Nephron (organoid): Measurements from ENCODE around the gene LAMB4.

Experiments
- H3K27ac Mint-ChIP-seq, 3 experiments: 2 replicates each; pipeline ENCODE4 v1.8.0; 2020; ENCODE audit warnings: mixed read lengths in 3 of 3, mild to moderate bottlenecking in 2 of 3, moderate library complexity in 1 of 3
- H3K27me3 Mint-ChIP-seq: 2 replicates; pipeline ENCODE4 v1.8.0; 2021; ENCODE audit warnings: low read depth, mild to moderate bottlenecking, moderate library complexity, mixed read lengths
- H3K36me3 Mint-ChIP-seq: 2 replicates; pipeline ENCODE4 v1.8.0; 2020; ENCODE audit warnings: low read depth, mixed read lengths
- H3K4me1 Mint-ChIP-seq: 2 replicates; pipeline ENCODE4 v1.8.0; 2020; ENCODE audit warnings: mixed read lengths
- H3K4me3 Mint-ChIP-seq, 3 experiments: 2 replicates each; pipeline ENCODE4 v1.8.0; 2020; ENCODE audit warnings: mild to moderate bottlenecking in 3 of 3, mixed read lengths in 3 of 3, moderate library complexity in 2 of 3
- H3K9me3 Mint-ChIP-seq: 2 replicates; pipeline ENCODE4 v1.8.0; 2020; ENCODE audit warnings: mixed read lengths
- CTCF ChIP-seq, 3 experiments: fragments of 200-600 bp; sonication (generic); IDR thresholded peaks; one replicate each; pipeline ENCODE4 v1.5.0; 2021; ENCODE audit warnings: antibody characterized with exemption in 3 of 3; ENCODE audit not compliant: unreplicated experiment in 3 of 3

The LAMB4 gene

GRCh38 chr7:108008827-108009226 is 121.3 kb downstream of the LAMB4 start:
- no peaks in the 10 kb centered on the region for H3K9me3 Mint-ChIP-seq
- H3K27ac Mint-ChIP-seq: peak overlapping the region in 1 of 3 experiments; percentile 45
- TF ChIP-seq CTCF (IDR thresholded peaks at IDR 0.05; ENCODE audit: unreplicated experiment in 3 of 3): no peak
- peaks cover 31% of the 10 kb centered on the region for H3K27me3 Mint-ChIP-seq
- H3K4me1 Mint-ChIP-seq: peaks cover 42% of the 10 kb centered on the region
- H3K4me3 Mint-ChIP-seq: no peak overlapping the region
- H3K36me3 Mint-ChIP-seq: no peaks in the 10 kb centered on the region

GRCh38 chr7:108008240-108008639 is 121.9 kb downstream of the LAMB4 start:
- no peak overlapping the region for H3K4me3 Mint-ChIP-seq
- no peaks in the 10 kb centered on the region for H3K36me3 Mint-ChIP-seq
- H3K27ac Mint-ChIP-seq: peak overlapping the region in 1 of 3 experiments; percentile 45
- H3K9me3 Mint-ChIP-seq: no peaks in the 10 kb centered on the region
- no peak for TF ChIP-seq CTCF (IDR thresholded peaks at IDR 0.05; ENCODE audit: unreplicated experiment in 3 of 3)
- H3K27me3 Mint-ChIP-seq: peaks cover 35% of the 10 kb centered on the region
- peaks cover 43% of the 10 kb centered on the region for H3K4me1 Mint-ChIP-seq

- H3K36me3 Mint-ChIP-seq: no peaks in the 10 kb centered on the region
- H3K4me3 Mint-ChIP-seq: no peak overlapping the region
- TF ChIP-seq CTCF (IDR thresholded peaks at IDR 0.05; ENCODE audit: unreplicated experiment in 3 of 3): no peak
- H3K4me1 Mint-ChIP-seq: peaks cover 41% of the 10 kb centered on the region
- H3K9me3 Mint-ChIP-seq: no peaks in the 10 kb centered on the region
- H3K27ac Mint-ChIP-seq: peak overlapping the region; percentile 9 to 97 (median 51)
- H3K27me3 Mint-ChIP-seq: peaks cover 37% of the 10 kb centered on the region
Measured at GRCh38 chr7:108007762-108008161, 122.4 kb downstream of the LAMB4 start.

- Mint-ChIP-seq H3K27me3 (peaks cover 39% of the 10 kb centered on the region), H3K9me3 (no peaks in the 10 kb centered on the region), H3K4me3 (peak overlapping the region in 2 of 3 experiments; percentile 13 to 34), H3K36me3 (no peaks in the 10 kb centered on the region), H3K4me1 (peaks cover 38% of the 10 kb centered on the region), H3K27ac (peak overlapping the region; percentile 51 to 97 (median 75))
- TF ChIP-seq CTCF (IDR thresholded peaks at IDR 0.05; ENCODE audit: unreplicated experiment in 3 of 3): no peak
Measured at GRCh38 chr7:108007261-108007660, 122.9 kb downstream of the LAMB4 start.

- Mint-ChIP-seq H3K4me3 (peak overlapping the region; percentile 80 to 96 (median 83)), H3K27ac (peak overlapping the region; percentile 91 to 97 (median 93)), H3K4me1 (peaks cover 31% of the 10 kb centered on the region), H3K27me3 (peaks cover 52% of the 10 kb centered on the region), H3K9me3 (no peaks in the 10 kb centered on the region), H3K36me3 (peaks cover 10% of the 10 kb centered on the region)
- TF ChIP-seq CTCF (IDR thresholded peaks at IDR 0.05; ENCODE audit: unreplicated experiment in 3 of 3): no peak
Measured at GRCh38 chr7:108004220-108005142, 125.7 kb downstream of the LAMB4 start.

- Mint-ChIP-seq H3K4me3 (peak overlapping the region; percentile 80 to 96 (median 83)), H3K27ac (peak overlapping the region; percentile 91 to 97 (median 93)), H3K4me1 (peaks cover 40% of the 10 kb centered on the region), H3K27me3 (peaks cover 61% of the 10 kb centered on the region), H3K36me3 (peaks cover 10% of the 10 kb centered on the region), H3K9me3 (no peaks in the 10 kb centered on the region)
- no peak for TF ChIP-seq CTCF (IDR thresholded peaks at IDR 0.05; ENCODE audit: unreplicated experiment in 3 of 3)
Measured at GRCh38 chr7:108003599-108003935, 126.6 kb downstream of the LAMB4 start.
